Skeletal muscle satellite cell (primary cell): Measurements from ENCODE around the gene TMEM62.
"Not testable (repeated sequence)": the region's sequence is repeated elsewhere in the genome, so short reads cannot be mapped to it uniquely, and the experiment has no call there.

Source experiments
- H3K27me3 ChIP-seq: 2 replicates; pipeline ENCODE4 v1.7.0; 2013; ENCODE audit warnings: low read length; ENCODE audit not compliant: control insufficient read depth, insufficient read depth
- H3K36me3 ChIP-seq: 2 replicates; pipeline ENCODE4 v1.7.0; 2013; ENCODE audit warnings: mild to moderate bottlenecking, control low read depth, low read length; ENCODE audit not compliant: insufficient read depth
- H3K4me1 ChIP-seq: 2 replicates; pipeline ENCODE4 v1.7.0; 2013; ENCODE audit warnings: low read length; ENCODE audit not compliant: control insufficient read depth, insufficient read depth
- H3K4me2 ChIP-seq: 2 replicates; pipeline ENCODE4 v1.7.0; 2013; ENCODE audit warnings: mild to moderate bottlenecking, low read length
- H3K4me3 ChIP-seq: 2 replicates; pipeline ENCODE4 v1.7.0; 2013; ENCODE audit warnings: low read length
- H3K9ac ChIP-seq: 2 replicates; pipeline ENCODE4 v1.7.0; 2013; ENCODE audit warnings: mild to moderate bottlenecking, low read depth, low read length, moderate library complexity
- H3K9me3 ChIP-seq: replicated peaks from 2 replicates; pipeline ENCODE4 v1.7.0; 2013; ENCODE audit warnings: mild to moderate bottlenecking, control low read depth, low read length

Gene TMEM62

DNA sequence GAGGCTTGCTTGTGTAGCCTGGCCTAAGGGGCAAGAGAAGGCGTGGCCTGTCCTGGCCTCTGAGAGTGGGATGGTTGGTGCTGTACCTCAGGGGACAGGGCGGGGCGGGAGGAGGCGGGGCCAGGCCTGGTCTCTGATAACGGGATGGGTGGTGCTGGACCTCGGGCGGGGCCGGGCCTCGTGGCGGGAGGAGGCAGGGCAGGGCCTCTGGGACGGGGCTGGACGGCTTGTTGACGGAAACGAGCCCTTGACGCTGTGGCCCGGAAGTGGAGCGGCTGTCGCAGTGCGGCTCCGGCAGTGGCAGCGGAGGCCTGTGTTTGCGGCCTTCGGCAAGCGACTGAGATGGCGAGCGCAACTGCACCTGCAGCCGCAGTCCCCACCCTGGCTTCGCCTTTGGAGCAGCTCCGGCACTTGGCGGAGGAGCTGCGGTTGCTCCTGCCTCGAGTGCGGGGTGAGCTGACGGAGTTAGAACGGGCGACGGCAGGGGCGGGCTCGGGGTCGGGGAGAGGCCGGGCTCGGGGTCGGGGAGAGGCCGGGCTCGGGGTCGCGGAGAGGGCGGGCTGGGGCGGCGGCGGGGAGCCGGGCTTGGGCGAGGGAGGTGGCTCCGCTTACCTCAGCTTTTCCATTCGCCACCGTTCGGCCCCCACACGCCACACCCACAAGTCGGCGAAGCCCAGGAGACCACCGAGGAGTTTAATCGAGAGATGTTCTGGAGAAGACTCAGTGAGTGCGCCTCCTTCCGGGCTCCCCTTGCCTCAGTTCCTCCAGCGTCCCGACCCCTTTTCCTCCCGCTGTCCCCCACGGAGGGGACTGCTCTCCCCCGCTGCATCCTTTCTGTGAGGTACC, 52.0 kb downstream of the TMEM62 start, which contains the start of gene CCNDBP1:
Gene CCNDBP1 (plus strand): TSS at position 247 of the 846 bp plus-strand sequence. CDS start 96 bp downstream, at position 343.
- Histone ChIP-seq H3K9ac (peak within 1 kb of the TSS; percentile 85), H3K4me3 (peak within 1 kb of the TSS; percentile 72), H3K4me1 (no peaks in the 10 kb centered on the region), H3K27me3 (no peaks in the 10 kb centered on the region), H3K36me3 (peaks cover 13% of the 10 kb centered on the region), H3K4me2 (peak within 1 kb of the TSS; percentile 86), H3K9me3 (no peaks in the 10 kb centered on the region)

DNA sequence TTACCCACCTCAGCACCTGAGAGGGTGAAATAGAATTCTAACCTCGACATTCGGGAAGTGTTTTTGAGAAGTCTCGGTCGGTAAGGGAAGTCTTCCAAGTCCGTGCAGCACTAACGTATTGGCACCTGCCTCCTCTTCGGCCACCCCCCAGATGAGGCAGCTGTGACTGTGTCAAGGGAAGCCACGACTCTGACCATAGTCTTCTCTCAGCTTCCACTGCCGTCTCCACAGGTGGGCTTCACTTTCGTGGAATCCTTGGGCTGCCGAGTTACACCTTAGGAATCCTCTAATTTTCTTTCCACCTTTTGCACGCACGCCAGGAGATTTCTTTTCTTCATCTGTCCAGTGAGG, 52.6 kb downstream of the TMEM62 start:
- H3K9ac ChIP-seq, result peak overlapping the region; percentile 85
- no peaks in the 10 kb centered on the region for H3K9me3 ChIP-seq
- H3K4me3 ChIP-seq, result peak overlapping the region; percentile 72
- peaks cover 16% of the 10 kb centered on the region for H3K36me3 ChIP-seq
- peak overlapping the region; percentile 86 for H3K4me2 ChIP-seq
- H3K4me1 ChIP-seq, result no peaks in the 10 kb centered on the region
- H3K27me3 ChIP-seq, result no peaks in the 10 kb centered on the region

DNA sequence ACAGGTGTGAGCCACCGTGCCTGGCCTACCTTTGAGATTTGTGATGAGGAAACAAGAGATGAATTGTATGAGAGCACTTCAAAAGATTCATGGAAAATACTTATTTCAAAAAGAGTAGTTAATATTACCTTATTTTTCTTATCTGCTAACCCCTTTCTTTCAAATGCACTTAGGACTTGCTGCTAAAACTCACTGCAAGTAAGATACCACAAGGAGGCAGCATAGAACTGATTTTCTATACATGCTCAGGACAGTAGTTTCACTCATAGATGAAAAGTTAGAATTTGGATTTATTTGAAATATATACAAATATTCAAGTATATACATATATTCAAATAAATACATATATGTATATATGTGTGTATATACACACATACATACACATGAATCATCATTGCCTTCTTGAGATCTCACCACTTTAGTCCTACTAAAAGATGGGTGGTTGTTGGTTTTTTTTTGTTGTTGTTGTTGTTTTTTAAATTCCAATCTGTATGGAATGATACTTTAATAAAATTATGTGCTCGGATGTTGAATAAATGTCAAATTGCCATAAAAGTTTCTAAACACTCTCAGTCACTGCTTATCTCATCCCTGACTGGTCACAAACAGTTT, 54.3 kb downstream of the TMEM62 start:
- H3K9ac ChIP-seq, result no peak overlapping the region
- no peaks in the 10 kb centered on the region for H3K4me1 ChIP-seq
- H3K36me3 ChIP-seq, result peaks cover 33% of the 10 kb centered on the region
- no peak overlapping the region for H3K4me2 ChIP-seq
- H3K4me3 ChIP-seq, result no peak overlapping the region
- H3K9me3 ChIP-seq, result no peaks in the 10 kb centered on the region
- no peaks in the 10 kb centered on the region for H3K27me3 ChIP-seq

DNA sequence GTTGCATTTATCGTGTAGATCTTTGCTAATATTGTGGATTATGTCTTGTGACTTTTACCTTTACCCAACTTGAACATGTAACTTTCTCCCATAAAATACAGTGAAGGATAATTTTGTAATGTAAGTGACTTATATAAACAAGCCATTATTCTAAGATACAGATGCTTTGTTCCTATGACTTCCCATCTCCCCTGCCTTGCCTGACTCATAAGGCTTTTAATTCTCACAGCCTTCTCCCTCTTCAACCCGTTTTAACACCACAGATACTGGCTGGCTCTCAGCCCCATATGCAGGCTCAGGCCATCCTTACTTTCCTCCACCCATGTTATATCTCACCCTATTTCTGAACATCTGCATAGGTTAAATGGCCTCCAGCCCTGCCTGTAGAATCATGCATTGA, 55.9 kb downstream of the TMEM62 start:
- Histone ChIP-seq H3K4me3 (no peak overlapping the region), H3K27me3 (no peaks in the 10 kb centered on the region), H3K4me1 (no peaks in the 10 kb centered on the region), H3K9ac (no peak overlapping the region), H3K9me3 (no peaks in the 10 kb centered on the region), H3K36me3 (peaks cover 39% of the 10 kb centered on the region), H3K4me2 (no peak overlapping the region)

DNA sequence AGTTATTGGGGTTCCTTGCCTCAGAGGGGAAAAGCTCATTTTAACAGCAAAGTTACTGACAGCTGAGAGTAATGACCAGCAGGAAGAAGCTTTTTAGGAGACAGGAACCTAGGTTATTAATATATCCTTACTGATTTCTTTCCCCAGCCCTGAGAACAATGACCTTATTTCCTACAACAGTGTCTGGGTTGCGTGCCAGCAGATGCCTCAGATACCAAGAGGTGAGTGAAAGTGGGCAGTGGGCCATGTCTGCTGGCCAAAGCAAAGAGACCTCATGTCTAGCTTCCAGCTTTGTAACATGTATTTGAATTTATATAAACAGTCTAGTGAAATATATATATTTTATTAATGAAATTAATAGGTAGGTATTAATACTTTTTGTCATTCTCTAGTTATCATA, 56.8 kb downstream of the TMEM62 start:
- no peaks in the 10 kb centered on the region for H3K27me3 ChIP-seq
- H3K9ac ChIP-seq, result no peak overlapping the region
- H3K9me3 ChIP-seq, result no peaks in the 10 kb centered on the region
- H3K4me2 ChIP-seq, result no peak overlapping the region
- no peak overlapping the region for H3K4me3 ChIP-seq
- H3K36me3 ChIP-seq, result peaks cover 44% of the 10 kb centered on the region
- H3K4me1 ChIP-seq, result no peaks in the 10 kb centered on the region

DNA sequence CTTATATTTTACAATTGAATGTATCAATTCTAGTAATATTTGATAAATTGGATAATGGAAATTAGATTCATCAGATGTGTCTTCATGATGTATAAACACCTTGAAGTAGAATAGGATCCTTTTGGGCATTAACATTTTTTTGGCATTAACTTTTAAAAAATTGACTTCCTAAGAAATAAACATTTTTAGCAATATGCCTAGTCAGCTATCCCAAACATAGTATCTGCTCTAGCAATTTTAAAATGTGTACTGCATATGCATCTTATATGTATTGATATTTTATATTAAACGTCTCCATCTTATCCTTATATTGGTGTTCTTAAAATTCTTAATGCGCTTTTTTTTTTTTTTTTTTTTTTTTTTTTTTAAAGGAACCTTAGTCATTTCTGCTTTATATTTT, 60.3 kb downstream of the TMEM62 start:
- peaks cover 68% of the 10 kb centered on the region for H3K36me3 ChIP-seq
- no peaks in the 10 kb centered on the region for H3K4me1 ChIP-seq

DNA sequence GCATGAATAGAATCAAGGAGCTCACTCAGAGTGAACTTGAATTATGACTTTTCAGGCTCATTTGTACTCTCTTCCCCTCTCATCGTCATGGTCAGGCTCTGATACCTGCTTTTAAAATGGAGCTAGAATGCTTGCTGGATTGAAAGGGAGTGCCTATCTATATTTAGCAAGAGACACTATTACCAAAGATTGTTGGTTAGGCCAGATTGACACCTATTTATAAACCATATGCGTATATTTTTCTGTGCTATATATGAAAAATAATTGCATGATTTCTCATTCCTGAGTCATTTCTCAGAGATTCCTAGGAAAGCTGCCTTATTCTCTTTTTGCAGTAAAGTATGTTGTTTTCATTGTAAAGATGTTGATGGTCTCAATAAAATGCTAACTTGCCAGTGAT, 61.4 kb downstream of the TMEM62 start:
- no peak overlapping the region for H3K4me2 ChIP-seq
- H3K4me3 ChIP-seq, result no peak overlapping the region
- H3K4me1 ChIP-seq, result no peaks in the 10 kb centered on the region
- H3K9me3 ChIP-seq, result no peaks in the 10 kb centered on the region
- no peak overlapping the region for H3K9ac ChIP-seq
- no peaks in the 10 kb centered on the region for H3K27me3 ChIP-seq
- H3K36me3 ChIP-seq, result peaks cover 60% of the 10 kb centered on the region

More for the DNA sequence above, 60.3 kb downstream of the TMEM62 start:
- H3K4me3 ChIP-seq, result no peak overlapping the region
- no peaks in the 10 kb centered on the region for H3K9me3 ChIP-seq
- no peak overlapping the region for H3K4me2 ChIP-seq
- no peak overlapping the region for H3K9ac ChIP-seq
- H3K27me3 ChIP-seq, result no peaks in the 10 kb centered on the region

DNA sequence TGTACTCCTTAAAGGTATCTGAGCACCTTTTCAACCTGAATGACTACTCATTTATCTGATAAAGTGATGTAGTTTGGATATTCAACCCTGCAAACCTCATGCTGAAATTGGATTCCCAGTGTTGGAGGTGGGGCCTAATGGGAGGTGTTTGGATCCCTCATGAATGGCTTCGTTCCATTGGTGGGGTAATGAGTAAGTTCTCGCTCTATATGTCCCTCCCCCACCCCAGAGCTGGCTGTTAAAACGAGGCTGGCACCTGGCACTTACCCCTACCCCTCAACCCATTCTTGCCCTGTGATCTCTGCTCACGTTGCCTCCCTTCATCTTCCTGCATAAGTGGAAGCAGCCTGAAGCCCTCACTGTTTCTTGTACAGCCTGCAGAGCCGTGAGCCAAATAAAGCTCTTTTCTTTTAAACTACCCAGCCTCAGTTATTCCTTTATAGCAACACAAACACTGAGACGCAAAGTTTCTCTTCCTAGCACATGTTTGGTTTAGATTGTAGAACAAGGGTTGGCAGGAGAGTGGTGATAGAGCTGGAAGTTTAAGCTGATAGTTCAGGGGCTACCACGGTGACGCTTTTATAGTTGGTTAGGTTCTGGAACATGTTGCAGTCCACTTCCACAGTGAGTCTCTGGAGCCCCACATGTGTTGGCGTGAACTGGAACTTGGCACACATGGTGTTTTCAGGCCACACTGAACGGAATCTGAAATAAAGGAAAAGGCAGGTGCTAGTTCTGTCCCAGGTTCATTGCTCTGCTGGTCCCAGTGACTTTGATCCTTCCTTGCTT, 63.6 kb downstream of the TMEM62 start:
- Histone ChIP-seq H3K4me2 (no peak overlapping the region), H3K4me1 (no peaks in the 10 kb centered on the region), H3K9me3 (no peaks in the 10 kb centered on the region), H3K4me3 (no peak overlapping the region), H3K27me3 (peaks cover 4% of the 10 kb centered on the region), H3K36me3 (peaks cover 42% of the 10 kb centered on the region), H3K9ac (no peak overlapping the region)

DNA sequence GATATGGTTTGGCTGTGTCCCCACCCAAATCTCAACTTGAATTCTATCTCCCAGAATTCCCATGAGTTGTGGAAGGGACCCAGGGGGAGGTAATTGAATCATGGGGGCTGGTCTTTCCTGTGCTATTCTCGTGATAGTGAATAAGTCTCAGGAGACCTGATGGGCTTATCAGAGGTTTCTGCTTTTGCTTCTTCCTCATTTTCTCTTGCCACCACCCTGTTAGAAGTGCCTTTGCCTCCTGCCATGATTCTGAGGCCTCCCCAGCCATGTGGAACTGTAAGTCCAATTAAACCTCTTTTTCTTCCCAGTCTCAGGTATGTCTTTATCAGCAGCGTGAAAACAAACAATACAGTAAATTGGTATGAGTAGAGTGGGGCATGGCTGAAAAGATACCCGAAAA, 64.4 kb downstream of the TMEM62 start:
- H3K9ac ChIP-seq, H3K9me3 ChIP-seq, H3K4me1 ChIP-seq, H3K4me3 ChIP-seq, H3K4me2 ChIP-seq: not testable (repeated sequence)
- H3K27me3 ChIP-seq, result peaks cover 12% of the 10 kb centered on the region
- peaks cover 34% of the 10 kb centered on the region for H3K36me3 ChIP-seq

DNA sequence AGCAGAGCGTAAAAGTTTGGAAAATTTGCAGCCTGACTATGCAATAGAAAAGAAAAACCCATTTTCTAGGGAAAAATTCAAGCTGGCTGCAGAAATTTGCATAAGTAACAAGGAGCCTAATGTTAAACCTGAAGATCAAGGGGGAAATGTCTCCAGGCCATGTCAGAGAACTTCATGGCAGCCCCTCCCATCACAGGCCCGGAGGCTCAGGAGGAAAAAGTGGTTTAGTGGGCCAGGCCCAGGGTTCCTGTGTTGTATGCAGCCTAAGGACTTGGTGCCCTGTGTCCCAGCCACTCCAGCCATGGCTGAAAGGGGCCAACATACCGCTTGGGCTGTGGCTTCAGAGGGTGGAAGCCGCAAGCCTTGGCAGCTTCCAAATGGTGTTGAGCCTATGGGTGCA, 65.2 kb downstream of the TMEM62 start:
- H3K4me1 ChIP-seq, H3K4me2 ChIP-seq, H3K9me3 ChIP-seq, H3K4me3 ChIP-seq, H3K9ac ChIP-seq: not testable (repeated sequence)
- Histone ChIP-seq H3K27me3 (peaks cover 12% of the 10 kb centered on the region), H3K36me3 (peaks cover 32% of the 10 kb centered on the region)

DNA sequence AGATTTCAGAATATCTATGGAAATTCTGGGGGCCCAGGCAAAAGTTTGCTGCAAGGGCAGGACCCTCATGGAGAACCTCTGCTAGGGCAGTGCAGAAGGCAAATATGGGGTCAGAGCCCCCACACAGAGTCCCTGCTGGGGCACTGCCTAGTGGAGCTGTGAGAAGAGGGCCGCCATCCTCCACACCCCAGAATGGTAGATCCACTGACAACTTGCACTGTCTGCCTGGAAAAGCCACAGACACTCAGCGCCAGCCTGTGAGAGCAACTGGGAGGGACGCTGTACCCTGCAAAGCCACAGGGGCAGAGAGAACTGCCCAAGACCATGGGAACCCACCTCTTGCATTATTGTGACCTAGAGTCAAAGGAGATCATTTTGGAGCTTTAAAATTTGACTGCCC, 65.6 kb downstream of the TMEM62 start:
- no peaks in the 10 kb centered on the region for H3K4me1 ChIP-seq
- no peak overlapping the region for H3K4me2 ChIP-seq
- no peaks in the 10 kb centered on the region for H3K9me3 ChIP-seq
- no peak overlapping the region for H3K9ac ChIP-seq
- H3K4me3 ChIP-seq, result no peak overlapping the region
- H3K36me3 ChIP-seq, result peaks cover 32% of the 10 kb centered on the region
- peaks cover 12% of the 10 kb centered on the region for H3K27me3 ChIP-seq
